GM13977 (cell line): ENCODE data around the gene GOLGA8H.
"Not testable (repeated sequence)": the region's sequence is repeated elsewhere in the genome, so short reads cannot be mapped to it uniquely, and the experiment has no call there.

Experiments used
- DNase-seq: peaks from one replicate; pipeline ENCODE4 v3.0.0; 2012; ENCODE audit warnings: low spot score
- in situ Hi-C: fragments of 300-500 bp; cut with MboI; formaldehyde crosslinking; loops from one replicate; pipeline ENCODE4 v1.12.0; 2022; ENCODE audit warnings: low sequenced_read_pairs, low pct_unique_long_range_greater_than_20kb, mixed read lengths, inconsistent platforms; ENCODE audit not compliant: unreplicated experiment
- TF ChIP-seq, protein P1 (sequence below): IDR thresholded peaks from 2 replicates; pipeline ENCODE4 v1.5.1; 2012; ENCODE audit warnings: mild to moderate bottlenecking, control low read depth; ENCODE audit not compliant: insufficient read depth; ENCODE audit errors: extremely low read depth, missing control alignments

The GOLGA8H gene, protein sequence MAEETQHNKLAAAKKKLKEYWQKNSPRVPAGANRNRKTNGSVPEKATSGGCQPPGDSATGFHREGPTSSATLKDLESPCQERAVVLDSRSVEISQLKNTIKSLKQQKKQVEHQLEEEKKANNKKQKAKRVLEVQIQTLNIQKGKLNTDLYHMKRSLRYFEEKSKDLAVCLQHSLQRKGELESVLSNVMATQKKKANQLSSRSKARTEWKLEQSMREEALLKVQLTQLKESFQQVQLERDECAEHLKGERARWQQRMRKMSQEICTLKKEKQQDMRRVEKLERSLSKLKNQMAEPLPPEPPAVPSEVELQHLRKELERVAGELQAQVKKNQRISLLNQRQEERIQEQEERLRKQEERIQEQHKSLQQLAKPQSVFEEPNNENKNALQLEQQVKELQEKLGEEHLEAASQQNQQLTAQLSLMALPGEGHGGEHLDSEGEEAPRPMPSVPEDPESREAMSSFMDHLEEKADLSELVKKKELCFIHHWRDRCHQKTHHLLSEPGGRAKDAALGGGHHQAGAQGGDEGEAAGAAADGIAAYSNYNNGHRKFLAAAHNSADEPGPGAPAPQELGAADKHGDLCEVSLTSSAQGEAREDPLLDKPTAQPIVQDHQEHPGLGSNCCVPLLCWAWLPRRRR

DNA sequence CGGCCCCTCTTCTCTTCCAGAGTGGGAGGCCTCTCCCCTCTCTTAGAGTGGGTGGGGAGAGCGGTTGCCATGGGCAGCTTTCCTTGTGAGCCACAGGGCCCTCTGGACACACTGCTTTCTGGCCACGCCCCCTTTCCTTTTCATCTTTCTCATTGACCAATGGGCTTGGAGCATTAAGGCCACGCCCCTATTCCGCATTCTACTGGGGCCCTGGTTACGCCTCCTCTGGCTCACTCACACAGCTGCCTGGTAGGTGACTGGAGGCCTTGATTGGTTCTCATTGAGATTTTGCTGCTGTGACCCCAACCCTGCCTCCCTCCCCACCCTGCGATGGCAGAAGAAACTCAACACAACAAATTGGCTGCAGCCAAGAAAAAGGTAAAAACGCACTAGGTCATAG, at the start of gene GOLGA8H:
Gene GOLGA8H (plus strand): TSS at position 233 of the 400 bp plus-strand sequence. CDS start 98 bp downstream, at position 331.
- in situ Hi-C loops, DNase-seq: not testable (repeated sequence)

DNA sequence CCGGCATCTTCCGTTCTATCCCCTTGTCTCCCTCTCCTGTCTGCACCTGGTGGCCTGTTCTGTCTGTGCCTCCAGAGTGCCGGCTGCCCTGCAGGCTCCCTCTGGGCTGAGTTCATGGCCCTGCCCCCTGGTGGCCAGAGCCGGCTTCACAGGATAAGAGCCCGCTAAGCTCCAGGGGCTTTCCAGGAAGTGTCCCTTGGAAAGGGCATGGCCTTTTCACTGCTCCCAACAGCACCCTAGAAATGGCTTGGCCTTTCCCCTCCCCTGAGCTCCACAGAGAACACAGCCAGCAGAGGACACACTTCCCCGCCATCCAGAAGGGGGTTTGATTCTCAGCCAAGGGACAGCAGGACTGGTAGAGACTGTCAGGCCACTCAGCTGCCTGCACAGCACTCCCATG, 36.9 kb upstream of the GOLGA8H start:
- DNase-seq, in situ Hi-C loops: not testable (repeated sequence)

DNA sequence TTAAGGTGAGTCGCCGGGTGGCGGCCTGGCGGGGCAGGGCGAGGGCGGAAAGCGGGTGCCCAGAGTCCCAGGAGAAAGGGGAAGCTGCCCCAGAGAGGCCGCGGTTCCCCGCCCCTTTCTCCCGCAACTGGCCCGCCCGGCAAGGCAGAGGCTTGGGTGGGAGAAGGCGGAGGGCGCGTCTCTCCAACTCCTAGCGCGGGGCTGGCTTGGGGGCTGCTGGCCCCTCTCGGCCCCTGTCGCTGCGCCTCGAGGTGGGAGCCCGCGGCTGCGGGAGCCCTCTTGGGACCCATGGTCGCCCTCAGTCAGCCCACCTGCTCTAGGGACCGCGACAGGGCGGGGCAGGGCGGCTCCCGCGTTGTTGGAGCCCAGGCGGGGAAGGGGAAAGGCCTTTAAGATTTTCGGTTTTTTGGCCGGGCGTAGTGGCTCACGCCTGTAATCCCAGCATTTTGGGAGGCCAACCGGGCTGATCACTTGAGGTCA, 30.8 kb upstream of the GOLGA8H start:
- in situ Hi-C loops, DNase-seq: not testable (repeated sequence)

DNA sequence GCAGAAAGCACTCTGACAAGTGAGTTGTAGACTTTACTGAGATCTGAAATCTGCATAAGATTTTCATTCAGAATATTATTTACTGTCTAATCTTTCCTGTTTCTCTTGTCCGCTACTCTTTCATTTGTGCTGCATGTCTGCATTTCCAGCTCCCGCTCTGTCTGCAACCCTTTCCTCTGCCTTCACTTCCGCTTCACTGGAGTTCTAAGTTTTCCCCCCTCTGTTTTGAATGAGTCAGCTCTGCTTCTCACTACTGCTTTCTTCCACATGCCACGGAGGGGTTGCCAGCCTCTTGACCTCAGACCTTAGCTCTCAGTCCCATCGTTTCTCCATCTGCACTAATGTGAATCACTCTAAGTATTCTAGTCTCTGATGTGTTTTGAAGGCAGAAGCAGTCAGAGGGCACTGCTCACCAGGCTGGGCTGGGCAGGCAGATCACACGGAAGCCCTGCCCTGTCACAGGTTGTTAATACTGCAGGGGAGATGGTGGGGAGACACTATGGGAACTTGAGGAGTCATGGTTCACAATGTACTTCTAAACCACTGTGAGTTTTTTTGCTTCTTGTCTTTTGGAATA, 24.3 kb upstream of the GOLGA8H start:
- in situ Hi-C loops, DNase-seq: not testable (repeated sequence)

DNA sequence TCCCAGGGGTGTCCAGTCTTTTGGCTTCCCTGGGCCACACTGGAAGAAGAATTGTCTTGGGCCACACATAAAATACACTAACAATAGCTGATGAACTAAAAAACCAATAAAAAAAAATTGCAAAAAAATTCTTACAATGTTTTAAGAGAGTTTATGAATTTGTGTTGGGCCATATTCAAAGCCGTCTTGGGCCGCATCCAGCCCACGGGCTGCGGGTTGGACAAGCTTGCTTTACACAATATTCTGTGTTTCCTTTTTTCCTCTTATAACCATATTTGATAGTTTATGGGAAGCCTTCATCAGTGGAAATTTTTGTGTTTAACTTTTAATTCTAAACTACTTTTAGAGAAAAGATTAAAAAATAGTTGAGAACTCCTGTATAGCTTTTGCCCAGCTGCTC, 23.1 kb upstream of the GOLGA8H start:
- DNase-seq, in situ Hi-C loops: not testable (repeated sequence)

DNA sequence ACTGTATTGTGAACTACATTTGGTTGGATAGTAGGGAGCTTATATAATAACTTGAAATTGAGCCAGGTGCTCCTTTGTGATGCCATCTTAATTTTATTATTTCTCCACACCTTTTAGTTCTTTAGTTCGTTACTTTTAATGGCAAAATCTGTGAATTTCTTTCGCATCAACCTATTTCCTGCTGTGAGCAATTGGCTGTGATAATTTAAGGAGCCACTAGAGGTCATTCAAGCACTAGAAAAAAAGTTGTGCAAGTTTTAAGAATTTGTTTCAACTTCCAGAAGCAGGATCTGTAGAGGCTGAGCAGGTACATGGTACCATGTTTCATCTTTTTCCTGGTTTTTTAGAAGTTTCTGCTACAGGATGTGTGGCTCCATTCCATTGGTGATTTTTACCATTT, 4.9 kb upstream of the GOLGA8H start:
- TF ChIP-seq, protein P1, sequence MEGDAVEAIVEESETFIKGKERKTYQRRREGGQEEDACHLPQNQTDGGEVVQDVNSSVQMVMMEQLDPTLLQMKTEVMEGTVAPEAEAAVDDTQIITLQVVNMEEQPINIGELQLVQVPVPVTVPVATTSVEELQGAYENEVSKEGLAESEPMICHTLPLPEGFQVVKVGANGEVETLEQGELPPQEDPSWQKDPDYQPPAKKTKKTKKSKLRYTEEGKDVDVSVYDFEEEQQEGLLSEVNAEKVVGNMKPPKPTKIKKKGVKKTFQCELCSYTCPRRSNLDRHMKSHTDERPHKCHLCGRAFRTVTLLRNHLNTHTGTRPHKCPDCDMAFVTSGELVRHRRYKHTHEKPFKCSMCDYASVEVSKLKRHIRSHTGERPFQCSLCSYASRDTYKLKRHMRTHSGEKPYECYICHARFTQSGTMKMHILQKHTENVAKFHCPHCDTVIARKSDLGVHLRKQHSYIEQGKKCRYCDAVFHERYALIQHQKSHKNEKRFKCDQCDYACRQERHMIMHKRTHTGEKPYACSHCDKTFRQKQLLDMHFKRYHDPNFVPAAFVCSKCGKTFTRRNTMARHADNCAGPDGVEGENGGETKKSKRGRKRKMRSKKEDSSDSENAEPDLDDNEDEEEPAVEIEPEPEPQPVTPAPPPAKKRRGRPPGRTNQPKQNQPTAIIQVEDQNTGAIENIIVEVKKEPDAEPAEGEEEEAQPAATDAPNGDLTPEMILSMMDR: peak; percentile 7
- DNase-seq, in situ Hi-C loops: not testable (repeated sequence)

DNA sequence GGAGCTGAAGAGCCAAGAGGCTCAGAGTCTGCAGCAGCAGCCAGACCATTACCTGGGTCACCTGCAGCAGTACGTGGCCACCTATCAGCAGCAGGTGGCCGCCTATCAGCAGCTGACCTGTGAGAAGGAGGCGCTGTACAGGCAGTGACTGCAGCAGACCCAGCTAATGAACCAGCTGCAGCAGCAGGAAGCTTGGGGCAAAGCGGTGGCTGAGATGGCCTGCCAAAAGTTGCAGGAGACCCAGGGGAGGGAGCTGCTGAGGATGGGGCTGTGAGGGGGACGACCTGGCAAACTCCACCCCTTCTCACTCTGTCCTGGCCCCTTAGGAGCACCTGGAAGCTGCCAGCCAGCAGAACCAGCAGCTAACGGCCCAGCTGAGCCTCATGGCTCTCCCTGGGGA, 8.4 kb downstream of the GOLGA8H start:
- DNase-seq, in situ Hi-C loops: not testable (repeated sequence)

DNA sequence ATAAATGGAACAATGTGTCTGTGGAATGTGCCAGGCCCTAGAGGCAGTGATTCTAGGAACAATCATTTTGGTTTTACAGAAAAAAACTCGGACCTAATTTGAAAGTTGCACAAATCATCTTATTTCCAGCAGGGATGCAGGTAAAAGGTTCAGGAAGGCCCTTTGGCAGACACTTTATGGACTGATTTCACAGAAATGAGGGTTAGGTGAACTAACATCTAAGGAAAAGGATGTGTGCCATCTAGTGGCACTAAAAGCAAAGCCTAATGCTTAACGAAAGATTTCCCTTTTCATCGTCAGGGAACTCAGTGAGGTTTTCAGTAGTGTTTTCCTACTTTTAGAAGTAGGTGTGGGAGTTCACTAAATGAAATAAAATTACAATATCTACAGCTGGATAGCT, 17.5 kb downstream of the GOLGA8H start:
- DNase-seq, in situ Hi-C loops: not testable (repeated sequence)

DNA sequence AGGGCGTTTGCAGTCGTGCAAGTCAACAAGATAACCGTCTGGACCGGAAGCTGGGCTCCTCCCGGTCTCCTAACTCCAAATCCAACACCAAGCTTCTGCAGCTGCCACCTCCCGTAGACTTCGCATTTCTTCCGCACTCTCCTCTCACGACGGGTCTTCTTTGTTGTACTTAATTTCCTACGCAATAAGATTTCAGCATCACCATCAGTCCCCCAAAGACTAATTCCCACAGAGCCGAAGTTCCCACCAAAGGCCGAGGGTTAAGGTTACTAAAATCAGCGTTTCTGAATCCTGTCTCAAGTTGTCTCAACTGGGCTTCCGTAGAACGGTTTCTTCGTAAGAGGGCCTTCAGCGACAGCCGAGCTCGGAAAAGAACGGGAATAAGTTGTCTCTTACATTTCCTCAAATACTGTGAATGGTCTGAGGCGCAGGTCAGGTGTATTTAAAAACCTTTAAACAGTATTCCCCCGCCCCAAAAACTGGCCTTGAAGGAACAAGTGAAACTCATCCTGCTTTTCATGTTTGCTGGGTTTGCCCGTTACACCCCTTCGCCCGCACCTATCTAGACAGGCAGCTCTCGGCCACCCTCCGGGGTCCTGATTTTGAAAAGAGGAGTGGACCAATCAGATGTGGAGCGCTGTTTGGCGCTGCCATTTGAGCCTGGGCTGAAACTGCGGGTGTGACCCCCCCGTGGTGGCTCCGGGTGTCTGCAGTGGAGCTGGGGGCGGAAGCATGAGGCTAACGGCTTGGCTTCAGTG, 21.8 kb downstream of the GOLGA8H start, which contains the start of gene ARHGAP11B:
Gene ARHGAP11B (plus strand): TSS at position 693 of the 758 bp plus-strand sequence.
- peak; percentile 76 for DNase-seq
- in situ Hi-C loops: not testable (repeated sequence)

DNA sequence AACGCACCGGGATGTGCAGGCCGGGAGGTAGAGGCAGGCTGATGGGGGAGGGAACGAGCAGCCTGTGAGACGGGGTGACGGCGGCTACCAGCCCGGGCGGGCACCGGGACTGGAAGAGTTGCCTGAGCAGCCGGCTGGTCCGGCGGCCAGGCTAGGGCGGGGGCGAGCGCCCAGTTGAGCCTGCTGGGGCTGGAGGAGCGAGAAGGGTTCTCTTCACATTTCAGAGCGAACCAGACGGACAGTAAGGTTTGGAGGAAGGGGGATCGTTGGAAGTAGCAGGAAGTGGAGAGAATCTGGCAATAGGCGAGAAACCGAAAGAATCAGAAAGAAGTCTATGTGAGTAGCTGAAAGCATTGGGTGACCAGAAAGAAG, 22.4 kb downstream of the GOLGA8H start:
- in situ Hi-C loops: not testable (repeated sequence)
- DNase-seq: peak; percentile 1

DNA sequence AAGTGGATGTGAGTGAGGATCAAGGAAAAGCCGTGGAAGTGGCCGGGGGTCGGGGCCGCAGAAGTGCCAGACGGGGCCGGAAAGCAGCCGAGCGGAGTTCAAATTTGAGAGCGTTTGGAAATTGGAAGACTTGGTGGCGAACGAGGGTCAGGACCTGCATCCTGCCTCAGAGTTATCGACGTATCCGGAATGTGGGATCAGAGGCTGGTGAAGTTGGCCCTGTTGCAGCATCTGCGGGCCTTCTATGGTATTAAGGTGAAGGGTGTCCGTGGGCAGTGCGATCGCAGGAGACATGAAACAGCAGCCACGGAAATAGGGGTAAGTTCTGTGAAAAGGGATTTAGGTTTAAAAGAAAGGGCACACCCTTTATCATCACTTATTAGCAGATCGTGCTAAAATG, 22.8 kb downstream of the GOLGA8H start:
- DNase-seq, in situ Hi-C loops: not testable (repeated sequence)
